Skeletal muscle cell (primary cell): ENCODE results near the gene CWF19L1.
A peak's percentile ranks its signal among the peaks of the same experiment; 100 is the strongest.
"Not testable (repeated sequence)": the region's sequence is repeated elsewhere in the genome, so short reads cannot be mapped to it uniquely, and the experiment has no call there.

ENCODE experiments used
- DNase-seq: peaks from one replicate; pipeline ENCODE4 v3.0.0-alpha.2; 2010; ENCODE audit warnings: low read depth
- H3K4me3 ChIP-seq: 2 replicates; pipeline ENCODE4 v1.5.1; 2011; ENCODE audit warnings: low read depth, mild to moderate bottlenecking, control low read depth, low read length, moderate library complexity

CWF19L1 gene

DNA sequence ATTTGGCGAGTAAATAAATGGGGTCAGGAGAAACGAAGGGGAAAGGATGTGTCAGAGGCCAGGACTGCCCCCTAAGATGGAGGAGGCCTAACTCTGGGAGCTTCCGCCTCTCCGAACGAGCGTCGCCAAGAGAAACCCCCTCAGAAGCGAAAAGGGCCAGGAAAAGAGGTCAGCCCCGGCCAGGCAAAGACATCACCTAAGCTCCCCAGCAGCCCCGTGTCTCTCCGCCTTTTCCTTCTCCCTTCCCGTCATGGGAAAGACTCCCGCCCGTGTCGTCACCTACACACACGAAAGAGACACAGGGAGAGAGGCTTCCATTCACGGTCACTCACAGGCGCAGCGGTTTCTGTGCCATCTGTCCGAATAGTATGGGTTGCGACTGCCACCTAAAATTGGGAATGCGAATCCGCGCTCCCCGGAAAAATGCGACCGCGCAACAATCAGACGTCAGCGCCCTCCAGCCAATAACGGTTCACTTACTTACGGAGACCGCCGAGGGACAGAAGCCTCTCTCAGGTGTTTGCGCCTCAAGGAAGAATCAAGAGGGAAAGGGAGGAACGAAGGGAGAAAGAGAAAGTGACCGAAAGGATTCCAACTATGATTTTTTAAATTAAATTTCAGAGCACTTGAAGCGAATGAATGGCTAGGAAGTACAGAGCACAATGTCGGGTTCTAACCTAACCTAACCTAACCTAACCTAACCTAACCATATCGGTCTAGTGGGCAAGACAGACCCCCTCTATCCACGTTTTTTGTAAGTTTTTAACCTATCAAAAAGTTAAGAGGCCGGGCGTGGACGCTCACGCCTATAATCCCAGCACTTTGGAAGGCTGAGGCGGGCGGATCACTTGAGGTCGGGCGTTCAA, at the start of gene CWF19L1:
CWF19L1 (minus strand) TSS at position 400 of the 866 bp plus-strand sequence; CDS start at position 355, 45 bp downstream.
- DNase-seq = peak; percentile 70
- peak within 1 kb of the TSS; percentile 58 for H3K4me3 ChIP-seq

- no peak for DNase-seq
- H3K4me3 ChIP-seq = no peak overlapping the region
Observed at GRCh38 chr10:100315615-100316014, 48.2 kb upstream of the CWF19L1 start.

DNA sequence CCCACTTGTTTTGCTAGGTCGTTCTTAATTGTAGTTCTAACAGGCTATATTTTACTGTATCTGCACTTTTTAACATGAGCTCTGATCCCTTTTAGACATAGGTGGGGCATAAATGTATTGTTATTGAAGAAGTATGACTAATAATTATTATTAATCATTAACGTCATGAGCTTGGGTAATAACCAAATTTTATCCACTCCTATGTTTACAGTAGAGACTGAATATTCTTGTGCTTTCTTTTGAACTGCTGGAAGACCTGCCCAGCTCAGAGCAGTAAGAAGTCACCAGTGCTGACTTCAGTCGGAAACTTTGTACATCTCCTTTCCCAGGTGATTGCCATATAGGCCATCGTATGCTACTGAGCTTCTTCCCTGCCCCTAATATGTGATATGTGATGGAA, 43.9 kb upstream of the CWF19L1 start:
- no peak overlapping the region for H3K4me3 ChIP-seq
- no peak for DNase-seq

GRCh38 chr10:100307684-100308083, 40.2 kb upstream of the CWF19L1 start:
- no peak for DNase-seq
- no peak overlapping the region for H3K4me3 ChIP-seq

GRCh38 chr10:100306861-100307260, 39.4 kb upstream of the CWF19L1 start:
- no peak overlapping the region for H3K4me3 ChIP-seq
- DNase-seq = no peak

DNA sequence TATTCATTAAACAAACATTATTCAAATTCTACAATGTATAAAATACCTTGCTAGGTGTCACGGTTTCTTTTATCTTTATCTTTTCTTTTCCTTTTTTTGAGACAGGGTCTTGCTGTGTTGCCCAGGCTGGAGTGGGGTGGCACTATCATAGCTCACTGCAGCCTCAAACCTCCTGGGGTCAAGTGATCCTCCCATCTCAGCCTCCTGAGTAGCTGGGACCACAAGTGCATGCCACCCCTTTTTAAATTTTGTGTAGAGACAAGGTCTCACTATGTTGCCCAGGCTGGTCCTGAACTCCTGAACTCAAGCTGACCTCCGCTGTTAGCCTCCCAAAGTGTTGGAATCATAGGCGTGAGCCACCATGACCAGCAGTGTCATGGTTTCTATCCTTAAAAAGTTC, 37.0 kb upstream of the CWF19L1 start:
- no peak overlapping the region for H3K4me3 ChIP-seq
- DNase-seq = no peak

DNA sequence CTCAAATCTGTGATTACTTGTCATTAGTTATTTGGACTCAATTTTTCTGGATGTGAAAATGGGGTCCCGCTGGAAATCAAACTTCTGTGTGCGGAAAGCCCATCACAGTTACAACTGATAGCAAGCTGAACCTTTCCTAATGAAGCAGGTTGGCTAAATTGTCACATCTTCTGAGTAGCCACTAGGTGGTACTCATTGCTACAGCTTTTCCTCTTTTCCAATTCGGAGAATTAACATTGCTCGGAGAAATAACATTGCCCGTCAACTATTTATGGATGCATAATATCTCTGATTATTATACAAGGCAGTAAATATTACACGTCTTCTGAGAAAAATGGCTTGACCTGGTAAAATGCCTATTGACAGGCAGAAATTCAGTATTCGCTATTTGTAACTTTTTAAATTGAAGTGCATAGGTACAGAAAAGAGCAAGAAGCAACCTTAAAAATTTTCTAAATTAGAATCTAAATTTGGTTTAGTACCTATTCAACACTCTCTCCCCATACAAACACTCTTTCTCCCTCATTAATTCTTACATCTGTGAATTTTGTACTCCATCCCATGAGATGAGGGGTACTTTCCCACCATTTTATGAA, 36.4 kb upstream of the CWF19L1 start:
- no peak for DNase-seq
- H3K4me3 ChIP-seq = no peak overlapping the region

GRCh38 chr10:100301123-100301522, 33.7 kb upstream of the CWF19L1 start:
- not testable (repeated sequence) for H3K4me3 ChIP-seq, DNase-seq

GRCh38 chr10:100297242-100297641, 29.8 kb upstream of the CWF19L1 start:
- DNase-seq = no peak
- no peak overlapping the region for H3K4me3 ChIP-seq

- no peak overlapping the region for H3K4me3 ChIP-seq
- DNase-seq = no peak
Observed at GRCh38 chr10:100293066-100293465, 25.6 kb upstream of the CWF19L1 start.

- not testable (repeated sequence) for DNase-seq, H3K4me3 ChIP-seq
Observed at GRCh38 chr10:100292300-100292699, 24.9 kb upstream of the CWF19L1 start.

DNA sequence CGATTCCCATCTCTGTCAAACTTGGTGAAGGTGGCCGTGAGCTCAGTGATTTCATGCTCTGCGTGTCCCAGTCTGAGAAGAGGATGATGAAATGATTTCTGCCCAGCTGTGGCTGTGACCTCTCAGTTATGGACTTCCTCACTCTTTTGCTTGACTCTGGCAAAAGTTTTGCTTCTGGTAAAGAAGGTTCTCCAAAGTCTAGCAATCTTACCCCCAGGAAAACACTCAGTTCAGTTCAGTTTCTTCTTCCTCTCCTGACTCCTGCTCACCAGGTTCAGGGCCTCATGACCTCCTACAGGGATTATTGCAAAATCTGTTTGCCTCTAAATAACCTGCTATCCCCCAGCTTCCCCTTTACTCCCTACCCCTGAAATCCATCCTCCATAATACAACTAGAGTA, 23.9 kb upstream of the CWF19L1 start:
- no peak for DNase-seq
- no peak overlapping the region for H3K4me3 ChIP-seq

GRCh38 chr10:100289641-100290040, 22.2 kb upstream of the CWF19L1 start:
- DNase-seq = no peak
- no peak overlapping the region for H3K4me3 ChIP-seq

DNA sequence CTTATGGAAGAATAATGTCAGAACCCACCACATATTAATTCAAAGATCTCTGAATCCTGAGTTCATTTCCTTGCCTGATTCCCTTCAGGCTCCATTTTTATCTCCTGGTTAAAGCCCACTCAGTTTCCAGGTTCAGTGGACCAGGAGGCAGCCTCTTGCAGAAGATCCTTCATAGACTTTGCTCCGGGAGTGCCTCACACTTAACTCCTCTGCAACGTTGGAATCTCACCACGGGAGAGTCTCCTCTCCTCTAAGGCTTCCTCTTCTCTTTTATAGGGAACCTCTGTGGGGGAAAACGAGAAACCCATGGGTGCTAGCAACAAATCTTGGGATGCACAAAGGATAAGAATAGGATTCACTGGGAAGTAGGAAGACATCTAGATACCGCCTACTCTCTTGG, 20.8 kb upstream of the CWF19L1 start:
- H3K4me3 ChIP-seq = no peak overlapping the region
- no peak for DNase-seq

DNA sequence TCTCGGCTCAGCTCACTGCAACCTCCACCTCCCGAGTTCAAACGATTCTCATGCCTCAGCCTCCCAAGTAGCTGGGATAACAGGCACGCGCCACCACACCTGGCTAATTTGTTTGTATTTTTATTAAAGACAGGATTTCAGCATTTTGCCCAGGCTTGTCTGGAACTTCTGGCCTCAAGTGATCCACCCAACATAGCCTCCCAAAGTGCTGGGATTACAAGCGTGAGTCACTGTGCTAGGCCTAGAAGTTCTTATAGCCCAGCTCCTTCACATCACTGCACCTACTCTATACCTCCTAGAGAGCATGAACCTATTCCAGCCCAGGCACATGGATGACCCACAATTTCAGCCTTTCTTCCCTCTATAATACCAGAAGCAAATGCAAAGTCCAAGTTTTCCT, 20.3 kb upstream of the CWF19L1 start:
- no peak for DNase-seq
- H3K4me3 ChIP-seq = no peak overlapping the region

GRCh38 chr10:100286051-100287033, 18.9 kb upstream of the CWF19L1 start, which contains the start of gene BLOC1S2:
Gene BLOC1S2 (minus strand): TSS chr10:100286680. CDS start chr10:100286659, 21 bp downstream.
- peak; percentile 73 for DNase-seq

DNA sequence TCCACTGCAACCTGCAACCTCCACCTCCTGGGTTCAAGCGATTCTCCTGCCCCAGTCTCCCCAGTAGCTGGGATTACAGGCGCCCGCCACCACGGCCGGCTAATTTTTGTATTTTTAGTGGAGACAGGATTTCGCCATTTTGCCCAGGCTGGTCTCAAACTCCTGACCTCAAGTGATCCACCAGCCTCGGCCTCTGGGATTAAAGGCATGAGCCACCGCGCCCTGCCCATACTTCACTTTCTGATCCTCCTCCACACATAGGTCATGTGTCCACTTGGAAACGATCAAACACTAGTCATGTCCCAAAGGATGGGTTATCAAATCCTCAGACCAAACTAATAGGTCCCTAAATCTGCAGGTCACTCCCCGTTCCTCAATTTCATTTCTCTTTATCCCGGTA, 17.9 kb upstream of the CWF19L1 start:
- H3K4me3 ChIP-seq = peak overlapping the region; percentile 82
- DNase-seq = not testable (repeated sequence)

More at GRCh38 chr10:100286051-100287033, 18.9 kb upstream of the CWF19L1 start, which contains the start of gene BLOC1S2:
- H3K4me3 ChIP-seq = peak within 1 kb of the TSS; percentile 82

DNA sequence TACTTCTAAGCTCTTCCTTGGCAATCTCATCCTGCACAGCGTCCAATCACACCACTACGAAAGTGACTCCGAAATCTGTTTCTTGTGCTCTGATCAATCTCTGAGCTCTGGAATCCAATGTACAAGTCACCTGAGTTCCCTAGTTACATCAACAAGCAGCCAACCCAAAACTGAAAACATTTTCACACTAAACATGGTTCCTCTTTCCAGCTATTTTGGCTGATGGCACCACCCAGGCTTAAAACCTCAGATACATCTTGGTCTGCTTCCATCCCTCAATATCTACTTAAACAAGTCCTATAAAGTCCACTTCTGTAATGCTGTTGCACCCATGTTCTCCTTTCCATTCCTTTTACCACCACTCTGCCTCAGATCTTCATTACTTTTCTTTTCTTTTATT, 15.5 kb upstream of the CWF19L1 start:
- DNase-seq = no peak
- no peak overlapping the region for H3K4me3 ChIP-seq

GRCh38 chr10:100276971-100277370, 9.5 kb upstream of the CWF19L1 start:
- H3K4me3 ChIP-seq, DNase-seq: not testable (repeated sequence)
